ENCODE measurements around the gene MLXIP.
A peak's percentile ranks its signal among the peaks of the same experiment; 100 is the strongest.
"Not testable (repeated sequence)": the region's sequence is repeated elsewhere in the genome, so short reads cannot be mapped to it uniquely, and the experiment has no call there.

Gene MLXIP

GRCh38 chr12:122078141-122079032 is at the start of gene MLXIP:
TSS of gene MLXIP (plus strand) at chr12:122078756. CDS start at chr12:122078854, 98 bp downstream.
- DNase-seq = peak; percentile 90

GRCh38 chr12:122028905-122029560 is 49.5 kb upstream of the MLXIP start:
- no peak for DNase-seq

GRCh38 chr12:122029620-122030423 is 48.7 kb upstream of the MLXIP start:
- no peak for DNase-seq

- DNase-seq = no peak
Observed at GRCh38 chr12:122030424-122031035, 48.0 kb upstream of the MLXIP start.

- DNase-seq = no peak
Observed at GRCh38 chr12:122031342-122032216, 47.0 kb upstream of the MLXIP start.

GRCh38 chr12:122032580-122032979 is 46.0 kb upstream of the MLXIP start:
- no peak for DNase-seq

- DNase-seq = no peak
Observed at GRCh38 chr12:122035292-122035691, 43.3 kb upstream of the MLXIP start.

GRCh38 chr12:122036153-122036552 is 42.4 kb upstream of the MLXIP start:
- no peak for DNase-seq

- no peak for DNase-seq
Observed at GRCh38 chr12:122040579-122041386, 37.8 kb upstream of the MLXIP start.

- DNase-seq = not testable (repeated sequence)
Observed at GRCh38 chr12:122041458-122041857, 37.1 kb upstream of the MLXIP start.

- no peak for DNase-seq
Observed at GRCh38 chr12:122042910-122043309, 35.6 kb upstream of the MLXIP start.

- DNase-seq = no peak
Observed at GRCh38 chr12:122043476-122043875, 35.1 kb upstream of the MLXIP start.

- DNase-seq = no peak
Observed at GRCh38 chr12:122045262-122045661, 33.3 kb upstream of the MLXIP start.

GRCh38 chr12:122046145-122046544 is 32.4 kb upstream of the MLXIP start:
- DNase-seq = no peak

GRCh38 chr12:122048151-122048550 is 30.4 kb upstream of the MLXIP start:
- DNase-seq = no peak

GRCh38 chr12:122049827-122050226 is 28.7 kb upstream of the MLXIP start:
- DNase-seq = no peak

- no peak for DNase-seq
Observed at GRCh38 chr12:122050706-122051105, 27.9 kb upstream of the MLXIP start.

- no peak for DNase-seq
Observed at GRCh38 chr12:122051231-122051876, 27.2 kb upstream of the MLXIP start.

- DNase-seq = no peak
Observed at GRCh38 chr12:122052285-122052684, 26.3 kb upstream of the MLXIP start.

- DNase-seq = no peak
Observed at GRCh38 chr12:122054842-122055520, 23.6 kb upstream of the MLXIP start.
